ENCODE results near the gene MLC1.

Gene MLC1

GRCh38 chr22:50085211-50085972, at the start of gene MLC1:
MLC1 (minus strand) TSS chr22:50085426; CDS start chr22:50084902, 524 bp downstream.
- no peak for TF ChIP-seq JUND (IDR thresholded peaks at IDR 0.05; ENCODE audit: low read depth)
- DNase-seq (ENCODE audit: low read depth in 1 of 2, low spot score in 1 of 2) = no peak
- in situ Hi-C loops (cut with HindIII; ENCODE audit: low pct_unique_long_range_greater_than_20kb, low sequenced_read_pairs) = no loop called here

- no peak for DNase-seq (ENCODE audit: low read depth in 1 of 2, low spot score in 1 of 2)
- in situ Hi-C loops (cut with HindIII; ENCODE audit: low pct_unique_long_range_greater_than_20kb, low sequenced_read_pairs) = no loop called here
- TF ChIP-seq JUND (IDR thresholded peaks at IDR 0.05; ENCODE audit: low read depth) = no peak
Measured at GRCh38 chr22:50134481-50134880, 49.3 kb upstream of the MLC1 start.

- no peak for TF ChIP-seq JUND (IDR thresholded peaks at IDR 0.05; ENCODE audit: low read depth)
- in situ Hi-C loops (cut with HindIII; ENCODE audit: low pct_unique_long_range_greater_than_20kb, low sequenced_read_pairs) = no loop called here
- no peak for DNase-seq (ENCODE audit: low read depth in 1 of 2, low spot score in 1 of 2)
Measured at GRCh38 chr22:50131894-50132293, 46.7 kb upstream of the MLC1 start.

- TF ChIP-seq JUND (IDR thresholded peaks at IDR 0.05; ENCODE audit: low read depth) = no peak
- DNase-seq (ENCODE audit: low read depth in 1 of 2, low spot score in 1 of 2) = peak in 1 of 2 experiments; percentile 61
- in situ Hi-C loops (cut with HindIII; ENCODE audit: low pct_unique_long_range_greater_than_20kb, low sequenced_read_pairs) = no loop called here
Measured at GRCh38 chr22:50129121-50129736, 44.0 kb upstream of the MLC1 start.

- TF ChIP-seq JUND (IDR thresholded peaks at IDR 0.05; ENCODE audit: low read depth) = no peak
- no peak for DNase-seq (ENCODE audit: low read depth in 1 of 2, low spot score in 1 of 2)
- in situ Hi-C loops (cut with HindIII; ENCODE audit: low pct_unique_long_range_greater_than_20kb, low sequenced_read_pairs) = no loop called here
Measured at GRCh38 chr22:50125029-50125428, 39.8 kb upstream of the MLC1 start.

GRCh38 chr22:50123119-50123518, 37.9 kb upstream of the MLC1 start:
- DNase-seq (ENCODE audit: low read depth in 1 of 2, low spot score in 1 of 2) = no peak
- TF ChIP-seq JUND (IDR thresholded peaks at IDR 0.05; ENCODE audit: low read depth) = no peak
- in situ Hi-C loops (cut with HindIII; ENCODE audit: low pct_unique_long_range_greater_than_20kb, low sequenced_read_pairs) = no loop called here

- no peak for DNase-seq (ENCODE audit: low read depth in 1 of 2, low spot score in 1 of 2)
- in situ Hi-C loops (cut with HindIII; ENCODE audit: low pct_unique_long_range_greater_than_20kb, low sequenced_read_pairs) = no loop called here
- TF ChIP-seq JUND (IDR thresholded peaks at IDR 0.05; ENCODE audit: low read depth) = no peak
Measured at GRCh38 chr22:50121202-50121740, 36.0 kb upstream of the MLC1 start.

GRCh38 chr22:50119768-50120251, 34.6 kb upstream of the MLC1 start:
- in situ Hi-C loops (cut with HindIII; ENCODE audit: low pct_unique_long_range_greater_than_20kb, low sequenced_read_pairs) = no loop called here
- no peak for TF ChIP-seq JUND (IDR thresholded peaks at IDR 0.05; ENCODE audit: low read depth)
- no peak for DNase-seq (ENCODE audit: low read depth in 1 of 2, low spot score in 1 of 2)

GRCh38 chr22:50119169-50119767, 34.0 kb upstream of the MLC1 start:
- TF ChIP-seq JUND (IDR thresholded peaks at IDR 0.05; ENCODE audit: low read depth) = no peak
- in situ Hi-C loops (cut with HindIII; ENCODE audit: low pct_unique_long_range_greater_than_20kb, low sequenced_read_pairs) = no loop called here
- no peak for DNase-seq (ENCODE audit: low read depth in 1 of 2, low spot score in 1 of 2)

- no peak for DNase-seq (ENCODE audit: low read depth in 1 of 2, low spot score in 1 of 2)
- TF ChIP-seq JUND (IDR thresholded peaks at IDR 0.05; ENCODE audit: low read depth) = no peak
- in situ Hi-C loops (cut with HindIII; ENCODE audit: low pct_unique_long_range_greater_than_20kb, low sequenced_read_pairs) = no loop called here
Measured at GRCh38 chr22:50118557-50119168, 33.4 kb upstream of the MLC1 start.

GRCh38 chr22:50118129-50118528, 32.9 kb upstream of the MLC1 start:
- TF ChIP-seq JUND (IDR thresholded peaks at IDR 0.05; ENCODE audit: low read depth) = no peak
- in situ Hi-C loops (cut with HindIII; ENCODE audit: low pct_unique_long_range_greater_than_20kb, low sequenced_read_pairs) = no loop called here
- no peak for DNase-seq (ENCODE audit: low read depth in 1 of 2, low spot score in 1 of 2)

- no peak for TF ChIP-seq JUND (IDR thresholded peaks at IDR 0.05; ENCODE audit: low read depth)
- no peak for DNase-seq (ENCODE audit: low read depth in 1 of 2, low spot score in 1 of 2)
- in situ Hi-C loops (cut with HindIII; ENCODE audit: low pct_unique_long_range_greater_than_20kb, low sequenced_read_pairs) = no loop called here
Measured at GRCh38 chr22:50117168-50117762, 32.0 kb upstream of the MLC1 start.
